MCF 10A (cell line): ENCODE data around the gene CCT7. TPM values are rescaled to one million over a fixed set of nuclear protein-coding genes. Genes with fewer than 3 reads are reported as not detected.

Source experiments
- BruUV-seq: library from RNA; stranded (reverse); fragments of 400-500 nt; replicated peaks from 2 replicates; lab custom pipeline; 2021; lab: Mats Ljungman, UMichigan
- CTCF ChIA-PET: fragments of 300-600 bp; sonication (Branson Sonifier 250); formaldehyde crosslinking; extraction: SDS; loops from one replicate; lab custom pipeline; 2021; ENCODE audit warnings: antibody characterized with exemption, inconsistent platforms; lab: Yijun Ruan, JAX
- POLR2A ChIA-PET: fragments of 300-600, 350-650 bp; sonication (Branson Sonifier 250); formaldehyde crosslinking; extraction: SDS; loops from one replicate; lab custom pipeline; 2020; ENCODE audit warnings: antibody characterized with exemption, inconsistent platforms; lab: Yijun Ruan, JAX
- DNase-seq: peaks from one replicate; pipeline ENCODE4 v3.0.0-alpha.2; 2018; ENCODE audit not compliant: unreplicated experiment
- H3K27ac Mint-ChIP-seq: one replicate; pipeline ENCODE4 v1.8.0; 2022; ENCODE audit warnings: mild to moderate bottlenecking, low read depth, mixed read lengths; ENCODE audit not compliant: unreplicated experiment
- H3K27me3 Mint-ChIP-seq: one replicate; pipeline ENCODE4 v1.8.0; 2022; ENCODE audit warnings: mixed read lengths; ENCODE audit not compliant: insufficient read depth, unreplicated experiment
- H3K36me3 Mint-ChIP-seq: one replicate; pipeline ENCODE4 v1.8.0; 2022; ENCODE audit warnings: mild to moderate bottlenecking, moderate library complexity, mixed read lengths; ENCODE audit not compliant: insufficient read depth, unreplicated experiment
- H3K4me1 Mint-ChIP-seq: one replicate; pipeline ENCODE4 v1.8.0; 2022; ENCODE audit warnings: mixed read lengths; ENCODE audit not compliant: insufficient read depth, unreplicated experiment
- H3K4me3 Mint-ChIP-seq: one replicate; pipeline ENCODE4 v1.8.0; 2022; ENCODE audit warnings: mild to moderate bottlenecking, moderate library complexity, mixed read lengths; ENCODE audit not compliant: unreplicated experiment
- H3K9me3 Mint-ChIP-seq: one replicate; pipeline ENCODE4 v1.8.0; 2022; ENCODE audit warnings: mixed read lengths; ENCODE audit not compliant: unreplicated experiment
- intact Hi-C: fragments of 100-400 bp; cut with micrococcal nuclease; formaldehyde crosslinking; loops from 2 replicates; pipeline ENCODE4 v1.14.1; 2022
- total RNA-seq: library from RNA; stranded (reverse); gene quantifications from 2 replicates; pipeline ENCODE4 v1.2.3, GENCODE V29; 2022
- TF ChIP-seq, protein P1 (sequence below): fragments of 200-600 bp; IDR thresholded peaks from one replicate; pipeline ENCODE4 v1.8.0; 2022; ENCODE audit warnings: antibody characterized with exemption, mild to moderate bottlenecking; ENCODE audit not compliant: unreplicated experiment

CCT7 gene
- total RNA-seq, 1 experiment from 2014 or later = 495 TPM

DNA sequence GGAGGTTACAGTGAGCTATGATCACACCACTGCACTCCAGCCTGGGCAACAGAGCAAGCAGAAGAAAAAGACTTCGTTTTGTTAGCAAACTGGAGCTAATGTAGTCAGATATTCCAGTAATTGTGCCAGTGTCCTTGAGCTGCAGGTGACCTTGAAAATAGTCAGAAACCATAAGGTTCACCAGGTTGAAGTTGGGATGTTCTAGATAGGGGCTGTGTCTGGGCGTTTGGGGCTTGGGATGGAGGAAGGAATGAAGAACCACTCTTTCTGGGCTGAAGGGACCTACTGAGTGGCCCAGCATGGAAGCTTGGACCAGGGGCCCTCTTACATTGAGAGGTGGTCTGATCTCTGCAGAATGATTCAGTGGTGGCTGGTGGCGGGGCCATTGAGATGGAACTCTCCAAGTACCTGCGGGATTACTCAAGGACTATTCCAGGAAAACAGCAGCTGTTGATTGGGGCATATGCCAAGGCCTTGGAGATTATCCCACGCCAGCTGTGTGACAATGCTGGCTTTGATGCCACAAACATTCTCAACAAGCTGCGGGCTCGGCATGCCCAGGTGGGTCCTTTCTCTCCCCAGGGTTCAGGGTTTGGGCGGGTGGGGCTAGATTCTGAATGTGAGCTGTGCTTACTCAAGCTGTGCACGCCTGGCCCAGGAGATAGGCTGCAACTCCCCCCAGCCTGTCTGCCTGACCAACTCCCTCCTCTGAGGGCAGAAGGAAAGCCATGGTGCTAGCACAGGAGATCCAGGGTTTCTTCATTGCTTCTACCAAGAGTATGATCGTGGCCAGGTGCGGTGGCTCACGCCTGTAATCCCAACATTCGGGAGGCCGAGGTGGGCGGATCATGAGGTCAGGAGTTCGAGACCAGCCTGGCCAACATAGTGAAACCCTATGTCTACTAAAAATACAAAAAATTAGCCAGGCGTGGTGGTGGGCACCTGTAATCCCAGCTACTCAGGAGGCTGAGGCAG lies 17.1 kb downstream of the CCT7 start:
- TF ChIP-seq, protein P1, sequence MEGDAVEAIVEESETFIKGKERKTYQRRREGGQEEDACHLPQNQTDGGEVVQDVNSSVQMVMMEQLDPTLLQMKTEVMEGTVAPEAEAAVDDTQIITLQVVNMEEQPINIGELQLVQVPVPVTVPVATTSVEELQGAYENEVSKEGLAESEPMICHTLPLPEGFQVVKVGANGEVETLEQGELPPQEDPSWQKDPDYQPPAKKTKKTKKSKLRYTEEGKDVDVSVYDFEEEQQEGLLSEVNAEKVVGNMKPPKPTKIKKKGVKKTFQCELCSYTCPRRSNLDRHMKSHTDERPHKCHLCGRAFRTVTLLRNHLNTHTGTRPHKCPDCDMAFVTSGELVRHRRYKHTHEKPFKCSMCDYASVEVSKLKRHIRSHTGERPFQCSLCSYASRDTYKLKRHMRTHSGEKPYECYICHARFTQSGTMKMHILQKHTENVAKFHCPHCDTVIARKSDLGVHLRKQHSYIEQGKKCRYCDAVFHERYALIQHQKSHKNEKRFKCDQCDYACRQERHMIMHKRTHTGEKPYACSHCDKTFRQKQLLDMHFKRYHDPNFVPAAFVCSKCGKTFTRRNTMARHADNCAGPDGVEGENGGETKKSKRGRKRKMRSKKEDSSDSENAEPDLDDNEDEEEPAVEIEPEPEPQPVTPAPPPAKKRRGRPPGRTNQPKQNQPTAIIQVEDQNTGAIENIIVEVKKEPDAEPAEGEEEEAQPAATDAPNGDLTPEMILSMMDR = no peak
- H3K4me3 Mint-ChIP-seq = no peak overlapping the region
- peaks cover 9% of the 10 kb centered on the region for H3K4me1 Mint-ChIP-seq
- no peak overlapping the region for H3K27ac Mint-ChIP-seq
- intact Hi-C loops = no loop called here
- no TSS peak for BruUV-seq
- peaks cover 78% of the 10 kb centered on the region for H3K36me3 Mint-ChIP-seq
- H3K9me3 Mint-ChIP-seq = no peaks in the 10 kb centered on the region
- no peaks in the 10 kb centered on the region for H3K27me3 Mint-ChIP-seq
- ChIA-PET CTCF (interaction anchor here (0.6 to 1.7 kb wide), 4 partner anchors 9 to 167 kb away, joined by 3 to 7 read pairs (median 4); no protein-coding TSS in a partner anchor), POLR2A (interaction anchor here (1.2 to 2.9 kb wide), 2 partner anchors 10 to 17 kb away, joined by 3 to 8 read pairs; partner anchors contain the start of genes CCT7 and PRADC1)
- DNase-seq = no peak

DNA sequence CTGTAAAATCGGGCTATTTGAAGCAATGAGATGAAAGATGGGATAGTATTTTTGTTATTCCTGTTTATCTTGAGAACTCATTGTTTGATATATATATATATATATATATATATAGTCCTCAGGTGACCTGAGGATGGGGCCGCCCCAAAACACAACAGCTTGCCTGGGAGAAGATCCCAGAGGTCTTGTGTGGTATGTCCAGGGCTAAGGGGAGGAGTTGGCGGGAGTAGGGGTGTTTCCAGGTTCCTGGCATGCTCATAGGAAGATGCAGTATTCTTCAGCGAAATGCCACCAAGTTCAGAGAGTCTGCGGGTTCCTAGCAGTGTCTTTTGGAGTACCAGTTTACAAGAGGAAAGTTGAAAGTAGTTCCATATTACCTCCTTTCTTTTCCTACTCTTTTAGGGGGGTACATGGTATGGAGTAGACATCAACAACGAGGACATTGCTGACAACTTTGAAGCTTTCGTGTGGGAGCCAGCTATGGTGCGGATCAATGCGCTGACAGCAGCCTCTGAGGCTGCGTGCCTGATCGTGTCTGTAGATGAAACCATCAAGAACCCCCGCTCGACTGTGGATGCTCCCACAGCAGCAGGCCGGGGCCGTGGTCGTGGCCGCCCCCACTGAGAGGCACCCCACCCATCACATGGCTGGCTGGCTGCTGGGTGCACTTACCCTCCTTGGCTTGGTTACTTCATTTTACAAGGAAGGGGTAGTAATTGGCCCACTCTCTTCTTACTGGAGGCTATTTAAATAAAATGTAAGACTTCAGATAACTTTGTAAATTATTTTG lies 18.3 kb downstream of the CCT7 start:
- H3K36me3 Mint-ChIP-seq = peaks cover 66% of the 10 kb centered on the region
- no peaks in the 10 kb centered on the region for H3K27me3 Mint-ChIP-seq
- CTCF ChIA-PET = no interaction called here
- H3K27ac Mint-ChIP-seq = no peak overlapping the region
- no TSS peak for BruUV-seq
- H3K9me3 Mint-ChIP-seq = no peaks in the 10 kb centered on the region
- no peaks in the 10 kb centered on the region for H3K4me1 Mint-ChIP-seq
- POLR2A ChIA-PET = interaction anchor here (1.2 to 2.4 kb wide), 4 partner anchors 18 to 75 kb away, joined by 3 to 11 read pairs (median 3); partner anchors contain the start of genes CCT7 and PRADC1
- DNase-seq = no peak
- intact Hi-C loops = no loop called here
- no peak overlapping the region for H3K4me3 Mint-ChIP-seq
- TF ChIP-seq, protein P1 = no peak

GRCh38 chr2:73253400-73253799 lies 19.3 kb downstream of the CCT7 start:
- no TSS peak for BruUV-seq
- TF ChIP-seq, protein P1 = no peak
- Mint-ChIP-seq H3K27ac (no peak overlapping the region), H3K4me1 (no peaks in the 10 kb centered on the region), H3K36me3 (peaks cover 56% of the 10 kb centered on the region), H3K9me3 (no peaks in the 10 kb centered on the region), H3K27me3 (no peaks in the 10 kb centered on the region), H3K4me3 (no peak overlapping the region)
- intact Hi-C loops = no loop called here
- POLR2A ChIA-PET = interaction anchor here (1.1 to 2.4 kb wide), 4 partner anchors 19 to 38 kb away, joined by 3 to 11 read pairs (median 3); partner anchors contain the start of genes CCT7 and PRADC1
- no peak for DNase-seq
- CTCF ChIA-PET = interaction anchor here (0.7 kb wide), 1 partner anchor 18 kb away, joined by 3 read pairs; no protein-coding TSS in a partner anchor
